ENCODE data around the gene PUS7L.

DNA sequence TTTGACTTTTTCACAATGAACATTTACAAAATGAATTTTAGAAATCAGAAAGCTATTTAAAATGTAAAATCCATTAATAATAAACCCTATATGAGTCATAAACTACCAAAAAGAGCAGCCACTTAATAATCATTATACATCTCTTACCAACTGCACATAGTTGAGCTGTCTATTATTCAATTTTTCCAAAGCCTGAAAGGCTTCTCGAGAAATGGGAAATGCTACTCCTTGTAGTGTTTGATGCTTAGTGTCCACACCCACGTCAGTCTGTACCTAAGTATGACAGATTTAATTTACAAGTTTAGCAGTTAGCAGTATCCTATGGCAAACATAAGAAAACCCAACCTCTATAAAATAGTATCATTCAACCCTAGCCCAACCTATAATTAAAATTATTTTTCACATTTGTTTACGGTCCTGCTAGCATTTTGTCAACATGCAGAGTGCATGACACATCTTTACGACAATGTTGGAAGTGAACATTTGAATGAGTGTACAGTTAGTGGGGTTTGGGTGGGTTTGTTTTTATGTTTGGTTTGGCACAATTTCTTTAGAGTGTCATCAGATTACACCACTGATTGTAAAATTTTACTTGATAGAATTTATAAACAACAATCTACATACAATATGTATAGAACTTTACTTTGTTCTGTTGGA, 39.1 kb upstream of the PUS7L start:
- TF ChIP-seq, protein P1, sequence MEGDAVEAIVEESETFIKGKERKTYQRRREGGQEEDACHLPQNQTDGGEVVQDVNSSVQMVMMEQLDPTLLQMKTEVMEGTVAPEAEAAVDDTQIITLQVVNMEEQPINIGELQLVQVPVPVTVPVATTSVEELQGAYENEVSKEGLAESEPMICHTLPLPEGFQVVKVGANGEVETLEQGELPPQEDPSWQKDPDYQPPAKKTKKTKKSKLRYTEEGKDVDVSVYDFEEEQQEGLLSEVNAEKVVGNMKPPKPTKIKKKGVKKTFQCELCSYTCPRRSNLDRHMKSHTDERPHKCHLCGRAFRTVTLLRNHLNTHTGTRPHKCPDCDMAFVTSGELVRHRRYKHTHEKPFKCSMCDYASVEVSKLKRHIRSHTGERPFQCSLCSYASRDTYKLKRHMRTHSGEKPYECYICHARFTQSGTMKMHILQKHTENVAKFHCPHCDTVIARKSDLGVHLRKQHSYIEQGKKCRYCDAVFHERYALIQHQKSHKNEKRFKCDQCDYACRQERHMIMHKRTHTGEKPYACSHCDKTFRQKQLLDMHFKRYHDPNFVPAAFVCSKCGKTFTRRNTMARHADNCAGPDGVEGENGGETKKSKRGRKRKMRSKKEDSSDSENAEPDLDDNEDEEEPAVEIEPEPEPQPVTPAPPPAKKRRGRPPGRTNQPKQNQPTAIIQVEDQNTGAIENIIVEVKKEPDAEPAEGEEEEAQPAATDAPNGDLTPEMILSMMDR (IDR thresholded peaks at IDR 0.05) = no peak
- no peak for TF ChIP-seq POLR2A (IDR thresholded peaks at IDR 0.05)
